SK-N-SH treated with all-trans-retinoic acid at 6 μM for 48 hours (cell line): ENCODE measurements around the gene HS3ST3A1.

Experiments used
- ARNTL ChIP-seq: fragments of 450-650 bp; formaldehyde crosslinking; IDR thresholded peaks from 2 replicates; pipeline ENCODE4 v1.5.0; 2020; ENCODE audit warnings: low read depth, mild to moderate bottlenecking, moderate library complexity, borderline replicate concordance
- GLIS3 ChIP-seq: fragments of 250-450 bp; sonication (Bioruptor Pico); IDR thresholded peaks from 2 replicates; pipeline ENCODE4 v1.5.0; 2020; ENCODE audit warnings: mild to moderate bottlenecking, moderate library complexity
- ISL1 ChIP-seq: fragments of 250-450 bp; sonication (Bioruptor Pico); IDR thresholded peaks from 2 replicates; pipeline ENCODE4 v2.1.2; 2022; ENCODE audit warnings: mild to moderate bottlenecking, moderate library complexity
- OSR1 ChIP-seq: fragments of 250-450 bp; sonication (Bioruptor Pico); IDR thresholded peaks from 2 replicates; pipeline ENCODE4 v1.8.0; 2022; ENCODE audit warnings: moderate library complexity, mild to moderate bottlenecking, inconsistent platforms
- PPARA ChIP-seq: fragments of 250-450 bp; sonication (Bioruptor Pico); IDR thresholded peaks from 2 replicates; pipeline ENCODE4 v1.5.0; 2020; ENCODE audit warnings: mild to moderate bottlenecking, borderline replicate concordance
- RARB ChIP-seq: fragments of 250-450 bp; sonication (Bioruptor Pico); IDR thresholded peaks from 2 replicates; pipeline ENCODE4 v1.8.0; 2021; ENCODE audit warnings: mild to moderate bottlenecking, moderate library complexity
- TCF4 ChIP-seq: fragments of 250-450 bp; sonication (Bioruptor Pico); IDR thresholded peaks from 2 replicates; pipeline ENCODE4 v1.8.0; 2021; ENCODE audit warnings: mild to moderate bottlenecking, moderate library complexity, borderline replicate concordance
- TOX ChIP-seq: fragments of 250-450 bp; sonication (Bioruptor Pico); IDR thresholded peaks from 2 replicates; pipeline ENCODE4 v1.8.0; 2021; ENCODE audit warnings: mild to moderate bottlenecking, moderate library complexity, borderline replicate concordance
- ZC3H10 ChIP-seq: fragments of 250-450 bp; sonication (Bioruptor Pico); IDR thresholded peaks from 2 replicates; pipeline ENCODE4 v1.5.1; 2021; ENCODE audit warnings: mild to moderate bottlenecking, moderate library complexity
- ZFP3 ChIP-seq: fragments of 250-450 bp; sonication (Bioruptor Pico); IDR thresholded peaks from 2 replicates; pipeline ENCODE4 v1.5.0; 2020; ENCODE audit warnings: mild to moderate bottlenecking, moderate library complexity
- ZNF70 ChIP-seq: fragments of 450-650 bp; formaldehyde crosslinking; IDR thresholded peaks from 2 replicates; pipeline ENCODE4 v1.5.0; 2020; ENCODE audit warnings: mild to moderate bottlenecking, moderate library complexity
- TF ChIP-seq, protein P1 (sequence below): fragments of 250-450 bp; sonication (Bioruptor Pico); IDR thresholded peaks from 2 replicates; pipeline ENCODE4 v1.5.1; 2020; ENCODE audit warnings: low read depth, mild to moderate bottlenecking, moderate library complexity
- TF ChIP-seq, protein P2 (sequence below): fragments of 250-450 bp; sonication (Bioruptor Pico); IDR thresholded peaks from 2 replicates; pipeline ENCODE4 v1.8.0; 2020; ENCODE audit warnings: mild to moderate bottlenecking, moderate library complexity, borderline replicate concordance

DNA sequence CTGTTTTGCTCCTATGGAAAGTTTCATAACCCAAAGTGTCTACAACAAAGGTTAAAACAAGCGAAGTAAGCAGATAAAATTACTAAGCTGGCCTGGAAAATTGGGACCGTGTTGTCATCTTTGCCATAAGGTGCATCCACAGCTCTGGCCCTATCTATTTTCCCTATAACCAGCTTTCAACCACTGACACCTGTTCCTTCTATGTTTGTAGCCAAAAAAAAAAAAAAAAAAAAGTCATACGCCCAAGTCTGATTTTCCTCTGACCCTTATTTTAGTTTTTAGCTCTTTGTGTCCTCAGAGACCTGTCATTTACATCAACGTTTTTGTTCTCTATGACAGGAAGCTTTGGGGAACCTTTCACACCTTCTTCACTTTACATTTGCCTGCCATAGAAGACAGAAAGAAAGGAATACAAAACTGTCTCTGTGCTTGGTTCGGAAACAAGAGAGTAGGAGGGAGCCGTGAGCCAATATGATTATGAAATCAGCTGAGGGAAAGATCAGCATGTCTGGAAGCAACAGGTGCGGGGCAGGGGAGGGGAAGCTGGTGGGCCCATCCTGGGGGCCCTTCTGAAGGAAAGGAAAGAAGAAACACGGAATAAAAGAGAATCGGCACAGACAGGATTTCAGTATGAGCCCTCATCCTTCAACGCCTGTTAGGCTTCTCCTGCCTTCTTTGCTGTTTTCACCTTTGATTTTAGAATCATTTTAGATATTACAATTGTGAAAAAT lies 8.5 kb downstream of the HS3ST3A1 start:
- TF ChIP-seq, protein P1, sequence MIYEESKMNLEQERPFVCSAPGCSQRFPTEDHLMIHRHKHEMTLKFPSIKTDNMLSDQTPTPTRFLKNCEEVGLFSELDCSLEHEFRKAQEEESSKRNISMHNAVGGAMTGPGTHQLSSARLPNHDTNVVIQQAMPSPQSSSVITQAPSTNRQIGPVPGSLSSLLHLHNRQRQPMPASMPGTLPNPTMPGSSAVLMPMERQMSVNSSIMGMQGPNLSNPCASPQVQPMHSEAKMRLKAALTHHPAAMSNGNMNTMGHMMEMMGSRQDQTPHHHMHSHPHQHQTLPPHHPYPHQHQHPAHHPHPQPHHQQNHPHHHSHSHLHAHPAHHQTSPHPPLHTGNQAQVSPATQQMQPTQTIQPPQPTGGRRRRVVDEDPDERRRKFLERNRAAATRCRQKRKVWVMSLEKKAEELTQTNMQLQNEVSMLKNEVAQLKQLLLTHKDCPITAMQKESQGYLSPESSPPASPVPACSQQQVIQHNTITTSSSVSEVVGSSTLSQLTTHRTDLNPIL (CRISPR knock-in tag): no peak
- no peak for TF ChIP-seq GLIS3 (CRISPR knock-in tag)
- TF ChIP-seq ARNTL (CRISPR knock-in tag): no peak
- no peak for TF ChIP-seq ZFP3
- TF ChIP-seq TOX (CRISPR knock-in tag): no peak
- TF ChIP-seq ISL1: no peak
- TF ChIP-seq PPARA (CRISPR knock-in tag): no peak
- no peak for TF ChIP-seq TCF4 (CRISPR knock-in tag)
- no peak for TF ChIP-seq RARB (CRISPR knock-in tag)
- TF ChIP-seq, protein P2, sequence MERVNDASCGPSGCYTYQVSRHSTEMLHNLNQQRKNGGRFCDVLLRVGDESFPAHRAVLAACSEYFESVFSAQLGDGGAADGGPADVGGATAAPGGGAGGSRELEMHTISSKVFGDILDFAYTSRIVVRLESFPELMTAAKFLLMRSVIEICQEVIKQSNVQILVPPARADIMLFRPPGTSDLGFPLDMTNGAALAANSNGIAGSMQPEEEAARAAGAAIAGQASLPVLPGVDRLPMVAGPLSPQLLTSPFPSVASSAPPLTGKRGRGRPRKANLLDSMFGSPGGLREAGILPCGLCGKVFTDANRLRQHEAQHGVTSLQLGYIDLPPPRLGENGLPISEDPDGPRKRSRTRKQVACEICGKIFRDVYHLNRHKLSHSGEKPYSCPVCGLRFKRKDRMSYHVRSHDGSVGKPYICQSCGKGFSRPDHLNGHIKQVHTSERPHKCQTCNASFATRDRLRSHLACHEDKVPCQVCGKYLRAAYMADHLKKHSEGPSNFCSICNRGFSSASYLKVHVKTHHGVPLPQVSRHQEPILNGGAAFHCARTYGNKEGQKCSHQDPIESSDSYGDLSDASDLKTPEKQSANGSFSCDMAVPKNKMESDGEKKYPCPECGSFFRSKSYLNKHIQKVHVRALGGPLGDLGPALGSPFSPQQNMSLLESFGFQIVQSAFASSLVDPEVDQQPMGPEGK: no peak
- TF ChIP-seq ZC3H10 (CRISPR knock-in tag): no peak
- no peak for TF ChIP-seq ZNF70 (CRISPR knock-in tag)
- no peak for TF ChIP-seq OSR1 (CRISPR knock-in tag)
